Parathyroid adenoma (tissue), 2 donors: Measurements from ENCODE around the gene BICDL1.
"Not testable (repeated sequence)": the region's sequence is repeated elsewhere in the genome, so short reads cannot be mapped to it uniquely, and the experiment has no call there.

Experiments
- H2AFZ ChIP-seq: fragments of 300-600 bp; sonication (generic); one replicate; pipeline ENCODE4 v1.7.0; 2017; ENCODE audit warnings: antibody characterized with exemption, mild to moderate bottlenecking
- H3K27ac ChIP-seq: fragments of 300-600 bp; sonication (generic); one replicate; pipeline ENCODE4 v1.7.0; 2017
- H3K27me3 ChIP-seq: fragments of 300-600 bp; sonication (generic); one replicate; pipeline ENCODE4 v1.7.0; 2017; ENCODE audit warnings: low read length; ENCODE audit not compliant: control insufficient read depth, insufficient read depth
- H3K36me3 ChIP-seq: fragments of 300-600 bp; sonication (generic); one replicate; pipeline ENCODE4 v1.7.0; 2017; ENCODE audit warnings: low read length; ENCODE audit not compliant: control insufficient read depth, insufficient read depth
- H3K4me1 ChIP-seq: fragments of 300-600 bp; sonication (generic); one replicate; pipeline ENCODE4 v1.7.0; 2017; ENCODE audit warnings: control low read depth
- H3K4me2 ChIP-seq: fragments of 300-600 bp; sonication (generic); one replicate; pipeline ENCODE4 v1.7.0; 2017; ENCODE audit warnings: low read length
- H3K4me3 ChIP-seq: fragments of 300-600 bp; sonication (generic); one replicate; pipeline ENCODE4 v1.7.0; 2017; ENCODE audit warnings: low read depth, low read length
- H3K79me2 ChIP-seq: fragments of 300-600 bp; sonication (generic); one replicate; pipeline ENCODE4 v1.7.0; 2017; ENCODE audit warnings: control low read depth
- H3K9ac ChIP-seq: fragments of 300-600 bp; sonication (generic); one replicate; pipeline ENCODE4 v1.7.0; 2017; ENCODE audit warnings: mild to moderate bottlenecking
- H3K9me3 ChIP-seq: fragments of 300-600 bp; sonication (generic); one replicate; pipeline ENCODE4 v1.7.0; 2017; ENCODE audit warnings: low read length; ENCODE audit not compliant: control insufficient read depth
- TF ChIP-seq, protein P1 (sequence below): fragments of 300-600 bp; sonication (generic); IDR thresholded peaks from one replicate; pipeline ENCODE4 v1.7.0; 2017; ENCODE audit warnings: antibody characterized with exemption, mild to moderate bottlenecking
- donor health status: primary hyperparathyroidism.

Gene BICDL1

DNA sequence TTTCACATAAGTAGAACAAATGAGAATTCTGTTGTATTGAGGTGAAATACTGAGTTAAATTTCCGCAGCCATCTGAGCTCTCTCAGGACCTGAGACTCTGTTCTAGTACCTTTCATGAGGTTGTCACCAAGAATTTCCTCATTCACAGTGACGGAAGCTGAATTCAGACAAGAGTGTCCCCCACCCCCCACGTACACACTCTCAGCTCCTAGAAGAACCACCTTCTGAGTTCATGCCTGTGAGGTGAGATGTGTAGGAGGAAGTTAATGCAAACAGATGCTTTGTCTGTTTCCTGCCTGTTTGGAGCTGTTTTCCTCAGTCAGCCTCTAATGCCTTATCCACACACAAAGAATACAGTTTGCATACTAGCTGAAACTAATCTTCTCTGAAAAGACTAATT lies 18.2 kb downstream of the BICDL1 start:
- Histone ChIP-seq H3K27me3 (no peaks in the 10 kb centered on the region), H3K27ac (no peak overlapping the region), H3K4me3 (no peak overlapping the region), H3K9me3 (no peaks in the 10 kb centered on the region), H2AFZ (no peak overlapping the region), H3K9ac (no peak overlapping the region), H3K36me3 (no peaks in the 10 kb centered on the region), H3K4me2 (no peak overlapping the region), H3K79me2 (no peaks in the 10 kb centered on the region), H3K4me1 (no peaks in the 10 kb centered on the region)
- TF ChIP-seq, protein P1, sequence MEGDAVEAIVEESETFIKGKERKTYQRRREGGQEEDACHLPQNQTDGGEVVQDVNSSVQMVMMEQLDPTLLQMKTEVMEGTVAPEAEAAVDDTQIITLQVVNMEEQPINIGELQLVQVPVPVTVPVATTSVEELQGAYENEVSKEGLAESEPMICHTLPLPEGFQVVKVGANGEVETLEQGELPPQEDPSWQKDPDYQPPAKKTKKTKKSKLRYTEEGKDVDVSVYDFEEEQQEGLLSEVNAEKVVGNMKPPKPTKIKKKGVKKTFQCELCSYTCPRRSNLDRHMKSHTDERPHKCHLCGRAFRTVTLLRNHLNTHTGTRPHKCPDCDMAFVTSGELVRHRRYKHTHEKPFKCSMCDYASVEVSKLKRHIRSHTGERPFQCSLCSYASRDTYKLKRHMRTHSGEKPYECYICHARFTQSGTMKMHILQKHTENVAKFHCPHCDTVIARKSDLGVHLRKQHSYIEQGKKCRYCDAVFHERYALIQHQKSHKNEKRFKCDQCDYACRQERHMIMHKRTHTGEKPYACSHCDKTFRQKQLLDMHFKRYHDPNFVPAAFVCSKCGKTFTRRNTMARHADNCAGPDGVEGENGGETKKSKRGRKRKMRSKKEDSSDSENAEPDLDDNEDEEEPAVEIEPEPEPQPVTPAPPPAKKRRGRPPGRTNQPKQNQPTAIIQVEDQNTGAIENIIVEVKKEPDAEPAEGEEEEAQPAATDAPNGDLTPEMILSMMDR: no peak

DNA sequence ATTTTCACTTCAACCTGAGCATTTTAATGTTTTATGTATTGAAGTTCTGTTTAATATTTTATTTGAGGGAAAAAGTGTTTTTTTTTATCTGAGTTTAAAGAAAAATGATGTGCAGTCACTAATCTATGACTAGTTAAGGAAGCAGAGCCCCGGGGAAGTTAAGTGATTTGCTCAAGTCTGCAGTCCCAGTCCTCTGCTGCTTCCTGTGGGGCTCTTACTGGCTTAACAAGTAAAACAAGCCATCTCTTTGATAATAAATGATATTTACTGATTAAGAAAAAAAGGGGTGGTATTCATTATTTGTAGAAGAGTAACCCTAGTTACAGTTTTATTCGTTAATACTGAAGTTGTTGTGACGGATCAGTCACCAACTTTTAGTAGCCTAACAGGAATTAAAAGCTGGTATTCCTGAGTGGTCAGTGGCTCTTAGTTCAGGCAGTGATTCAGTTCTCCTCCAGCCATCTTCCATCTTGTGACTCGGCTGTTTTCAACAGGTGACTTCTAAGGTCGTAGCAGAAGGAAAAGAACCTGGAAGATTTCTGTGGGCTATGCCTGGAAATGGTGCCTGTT lies 21.7 kb downstream of the BICDL1 start:
- Histone ChIP-seq H3K4me2 (no peak overlapping the region), H3K79me2 (no peaks in the 10 kb centered on the region), H3K4me1 (no peaks in the 10 kb centered on the region), H3K4me3 (no peak overlapping the region), H3K36me3 (no peaks in the 10 kb centered on the region), H2AFZ (no peak overlapping the region), H3K9ac (no peak overlapping the region), H3K27ac (no peak overlapping the region), H3K9me3 (no peaks in the 10 kb centered on the region), H3K27me3 (no peaks in the 10 kb centered on the region)
- TF ChIP-seq, protein P1: no peak

DNA sequence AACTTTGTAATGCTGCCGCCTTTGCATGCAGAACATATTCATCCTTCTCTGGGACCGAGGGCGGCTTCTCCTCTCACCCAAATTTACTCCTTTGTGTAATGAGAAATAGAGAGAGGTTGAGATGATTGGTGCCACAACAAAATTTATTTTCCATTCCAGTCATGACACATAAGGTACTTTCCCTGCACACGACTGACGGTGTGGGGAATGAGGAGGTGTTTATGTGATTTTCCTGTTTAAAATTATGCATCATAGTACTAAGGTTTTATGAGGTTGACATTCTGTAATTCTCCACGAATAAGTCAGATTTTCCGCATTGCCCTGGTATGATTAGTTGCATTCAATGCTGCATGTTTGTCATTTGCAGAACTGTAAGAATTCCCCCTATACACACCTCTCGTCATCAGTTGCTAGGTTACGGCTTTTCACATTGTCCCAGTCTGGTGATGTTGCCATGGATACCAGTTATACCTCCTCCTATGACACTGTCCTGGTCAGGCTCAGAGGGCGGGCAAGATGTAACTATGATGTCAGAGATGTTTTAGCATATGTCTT lies 23.1 kb downstream of the BICDL1 start:
- H3K4me2 ChIP-seq: no peak overlapping the region

DNA sequence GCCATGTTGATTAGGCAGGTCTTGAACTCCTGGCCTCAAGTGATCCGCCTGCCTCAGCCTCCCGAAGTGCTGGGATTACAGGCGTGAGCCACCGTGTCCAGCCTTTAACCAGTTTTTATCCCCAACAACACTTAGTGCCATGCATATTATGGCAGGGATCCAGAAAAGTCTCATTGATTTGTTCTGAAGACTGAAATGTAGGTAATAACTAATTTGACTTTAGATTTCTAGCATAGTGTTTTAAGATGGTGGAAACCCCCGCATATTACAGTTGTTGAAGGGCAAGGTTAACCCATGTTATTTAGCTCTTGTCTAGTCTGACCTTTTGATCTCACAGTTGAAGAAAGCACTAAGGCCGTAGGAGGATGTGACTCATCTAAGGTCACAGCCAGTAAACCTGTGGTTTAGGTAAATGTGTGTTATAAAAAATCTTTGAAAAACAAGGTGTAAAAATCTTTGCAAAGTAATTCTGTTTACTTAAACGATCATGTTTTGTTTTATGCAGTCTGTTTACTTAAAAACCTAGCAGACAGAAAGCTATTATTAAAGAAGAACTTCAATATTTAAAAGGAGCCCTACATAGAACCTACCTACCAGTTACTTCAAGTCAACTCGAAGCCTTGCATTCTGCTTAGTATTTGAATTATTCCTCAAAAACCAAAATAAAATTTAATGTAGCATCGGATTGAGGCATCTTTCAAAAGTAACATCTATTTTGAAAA lies 24.8 kb downstream of the BICDL1 start:
- no peaks in the 10 kb centered on the region for H3K4me1 ChIP-seq
- TF ChIP-seq, protein P1: no peak
- H3K9me3 ChIP-seq: no peaks in the 10 kb centered on the region
- H3K4me2 ChIP-seq: no peak overlapping the region
- no peak overlapping the region for H3K4me3 ChIP-seq
- no peaks in the 10 kb centered on the region for H3K27me3 ChIP-seq
- H2AFZ ChIP-seq: no peak overlapping the region
- H3K79me2 ChIP-seq: peaks cover 3% of the 10 kb centered on the region
- no peak overlapping the region for H3K27ac ChIP-seq
- no peaks in the 10 kb centered on the region for H3K36me3 ChIP-seq
- no peak overlapping the region for H3K9ac ChIP-seq

More for the DNA sequence above, 23.1 kb downstream of the BICDL1 start:
- Histone ChIP-seq H3K4me3 (no peak overlapping the region), H3K9ac (no peak overlapping the region), H3K79me2 (no peaks in the 10 kb centered on the region), H3K36me3 (no peaks in the 10 kb centered on the region), H3K27ac (no peak overlapping the region), H2AFZ (no peak overlapping the region), H3K4me1 (no peaks in the 10 kb centered on the region), H3K27me3 (no peaks in the 10 kb centered on the region), H3K9me3 (no peaks in the 10 kb centered on the region)
- TF ChIP-seq, protein P1: no peak

DNA sequence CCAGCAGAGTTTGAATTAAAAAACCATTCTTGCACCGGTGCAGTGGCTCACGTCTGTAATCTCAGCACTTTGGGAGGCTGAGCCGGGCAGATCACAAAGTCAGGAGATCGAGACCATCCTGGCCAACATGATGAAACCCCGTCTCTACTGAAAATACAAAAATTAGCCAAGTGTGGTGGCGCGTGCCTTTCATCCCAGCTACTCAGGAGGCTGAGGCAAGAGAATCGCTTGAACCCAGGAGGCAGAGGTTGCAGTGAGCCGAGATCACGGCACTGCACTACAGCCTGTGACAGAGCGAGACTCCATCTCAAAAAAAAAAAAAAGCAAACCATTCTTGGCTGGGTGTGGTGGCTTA lies 25.3 kb downstream of the BICDL1 start:
- not testable (repeated sequence) for H3K4me3 ChIP-seq, H3K79me2 ChIP-seq, H3K4me2 ChIP-seq, H3K36me3 ChIP-seq, H3K9ac ChIP-seq, H3K4me1 ChIP-seq, H2AFZ ChIP-seq, H3K9me3 ChIP-seq, H3K27ac ChIP-seq, H3K27me3 ChIP-seq
